Activated CD8-positive, alpha-beta T cell treated with anti-CD3 and anti-CD28 coated beads, Interleukin-2, amount 10 ng/mL, durations not matched to agents 7 days and 5 days (primary cell): Measurements from ENCODE around the gene PIEZO2. TPM values are rescaled to one million over a fixed set of nuclear protein-coding genes. Genes with fewer than 3 reads are reported as not detected.

Experiments
- ATAC-seq: fragments of 150-1000 bp; cut with Tn5 transposase; one replicate; pipeline ENCODE4 v1.10.0; 2021; ENCODE audit warnings: moderate library complexity
- CTCF ChIA-PET: fragments of 350-600 bp; sonication (Branson Sonifier 250); formaldehyde crosslinking; loops from one replicate; lab custom pipeline; 2021; ENCODE audit warnings: antibody characterized with exemption; lab: Charles Lee
- POLR2A ChIA-PET: fragments of 350-600 bp; sonication (Branson Sonifier 250); formaldehyde crosslinking; loops from one replicate; lab custom pipeline; 2021; ENCODE audit warnings: antibody characterized with exemption; lab: Charles Lee
- DNase-seq: peaks from one replicate; pipeline ENCODE4 v3.0.0-alpha.2; 2020
- H3K27ac Mint-ChIP-seq: one replicate; pipeline ENCODE4 v1.8.0; 2021; ENCODE audit warnings: mild to moderate bottlenecking, mixed read lengths
- H3K27me3 Mint-ChIP-seq: one replicate; pipeline ENCODE4 v1.8.0; 2021; ENCODE audit warnings: low read depth, mixed read lengths
- H3K36me3 Mint-ChIP-seq: one replicate; pipeline ENCODE4 v1.8.0; 2021; ENCODE audit warnings: low read depth, mixed read lengths
- H3K4me1 Mint-ChIP-seq: one replicate; pipeline ENCODE4 v1.8.0; 2021; ENCODE audit warnings: low read depth, mixed read lengths
- H3K4me3 Mint-ChIP-seq: one replicate; pipeline ENCODE4 v1.8.0; 2021; ENCODE audit warnings: mild to moderate bottlenecking, mixed read lengths
- H3K9me3 Mint-ChIP-seq: one replicate; pipeline ENCODE4 v1.8.0; 2022; ENCODE audit warnings: mixed read lengths; ENCODE audit not compliant: insufficient read depth
- total RNA-seq, 2 experiments: library from RNA; stranded (reverse); gene quantifications; one replicate each; pipeline ENCODE4 v1.2.3, GENCODE V29; 2021

PIEZO2 gene
- total RNA-seq, 2 experiments from 2014 or later, result not detected

GRCh38 chr18:11121443-11121849, 27.9 kb downstream of the PIEZO2 start:
- Mint-ChIP-seq H3K36me3 (no peaks in the 10 kb centered on the region), H3K9me3 (no peaks in the 10 kb centered on the region), H3K4me3 (no peak overlapping the region), H3K27ac (no peak overlapping the region), H3K27me3 (no peaks in the 10 kb centered on the region), H3K4me1 (no peaks in the 10 kb centered on the region)
- ChIA-PET CTCF (no interaction called here), POLR2A (no interaction called here)
- no peak for ATAC-seq
- no peak for DNase-seq

GRCh38 chr18:11119959-11120587, 29.3 kb downstream of the PIEZO2 start:
- ATAC-seq (no peak), DNase-seq (no peak)
- H3K27me3 Mint-ChIP-seq, result no peaks in the 10 kb centered on the region
- H3K4me1 Mint-ChIP-seq, result no peaks in the 10 kb centered on the region
- no peak overlapping the region for H3K4me3 Mint-ChIP-seq
- no peak overlapping the region for H3K27ac Mint-ChIP-seq
- CTCF ChIA-PET, result no interaction called here
- H3K9me3 Mint-ChIP-seq, result no peaks in the 10 kb centered on the region
- no peaks in the 10 kb centered on the region for H3K36me3 Mint-ChIP-seq
- POLR2A ChIA-PET, result no interaction called here

GRCh38 chr18:11119550-11119949, 29.8 kb downstream of the PIEZO2 start:
- H3K27ac Mint-ChIP-seq, result no peak overlapping the region
- no peaks in the 10 kb centered on the region for H3K36me3 Mint-ChIP-seq
- CTCF ChIA-PET, result no interaction called here
- POLR2A ChIA-PET, result no interaction called here
- H3K4me3 Mint-ChIP-seq, result no peak overlapping the region
- ATAC-seq, result no peak
- H3K27me3 Mint-ChIP-seq, result no peaks in the 10 kb centered on the region
- no peak for DNase-seq
- H3K4me1 Mint-ChIP-seq, result no peaks in the 10 kb centered on the region
- no peaks in the 10 kb centered on the region for H3K9me3 Mint-ChIP-seq

- CTCF ChIA-PET, result no interaction called here
- no peaks in the 10 kb centered on the region for H3K27me3 Mint-ChIP-seq
- H3K4me3 Mint-ChIP-seq, result no peak overlapping the region
- ATAC-seq (no peak), DNase-seq (no peak)
- H3K9me3 Mint-ChIP-seq, result no peaks in the 10 kb centered on the region
- POLR2A ChIA-PET, result no interaction called here
- no peak overlapping the region for H3K27ac Mint-ChIP-seq
- no peaks in the 10 kb centered on the region for H3K4me1 Mint-ChIP-seq
- H3K36me3 Mint-ChIP-seq, result no peaks in the 10 kb centered on the region
These were observed 31.2 kb downstream of the PIEZO2 start for GRCh38 chr18:11118051-11118766.

GRCh38 chr18:11115276-11115675, 34.1 kb downstream of the PIEZO2 start:
- Mint-ChIP-seq H3K9me3 (no peaks in the 10 kb centered on the region), H3K4me1 (no peaks in the 10 kb centered on the region), H3K27ac (no peak overlapping the region), H3K36me3 (no peaks in the 10 kb centered on the region), H3K27me3 (no peaks in the 10 kb centered on the region), H3K4me3 (no peak overlapping the region)
- no peak for ATAC-seq
- POLR2A ChIA-PET, result no interaction called here
- CTCF ChIA-PET, result no interaction called here
- DNase-seq, result no peak

GRCh38 chr18:11114653-11115052, 34.7 kb downstream of the PIEZO2 start:
- Mint-ChIP-seq H3K36me3 (no peaks in the 10 kb centered on the region), H3K27me3 (no peaks in the 10 kb centered on the region), H3K4me3 (no peak overlapping the region), H3K4me1 (no peaks in the 10 kb centered on the region), H3K9me3 (no peaks in the 10 kb centered on the region), H3K27ac (no peak overlapping the region)
- POLR2A ChIA-PET, result no interaction called here
- CTCF ChIA-PET, result no interaction called here
- no peak for DNase-seq
- no peak for ATAC-seq

- CTCF ChIA-PET, result no interaction called here
- no peak for ATAC-seq
- Mint-ChIP-seq H3K4me3 (no peak overlapping the region), H3K27me3 (no peaks in the 10 kb centered on the region), H3K27ac (no peak overlapping the region), H3K9me3 (no peaks in the 10 kb centered on the region), H3K36me3 (no peaks in the 10 kb centered on the region), H3K4me1 (no peaks in the 10 kb centered on the region)
- DNase-seq, result no peak
- POLR2A ChIA-PET, result no interaction called here
These were observed 35.4 kb downstream of the PIEZO2 start for GRCh38 chr18:11113937-11114336.

- H3K36me3 Mint-ChIP-seq, result no peaks in the 10 kb centered on the region
- no peaks in the 10 kb centered on the region for H3K27me3 Mint-ChIP-seq
- H3K9me3 Mint-ChIP-seq, result no peaks in the 10 kb centered on the region
- H3K27ac Mint-ChIP-seq, result no peak overlapping the region
- no peak overlapping the region for H3K4me3 Mint-ChIP-seq
- no peaks in the 10 kb centered on the region for H3K4me1 Mint-ChIP-seq
- ATAC-seq (no peak), DNase-seq (no peak)
- ChIA-PET CTCF (no interaction called here), POLR2A (no interaction called here)
These were observed 36.3 kb downstream of the PIEZO2 start for GRCh38 chr18:11113046-11113548.

GRCh38 chr18:11112286-11112685, 37.1 kb downstream of the PIEZO2 start:
- ChIA-PET POLR2A (no interaction called here), CTCF (no interaction called here)
- Mint-ChIP-seq H3K36me3 (no peaks in the 10 kb centered on the region), H3K27me3 (no peaks in the 10 kb centered on the region), H3K9me3 (no peaks in the 10 kb centered on the region), H3K4me1 (no peaks in the 10 kb centered on the region), H3K4me3 (no peak overlapping the region), H3K27ac (no peak overlapping the region)
- DNase-seq, result no peak
- ATAC-seq, result no peak

- Mint-ChIP-seq H3K4me1 (no peaks in the 10 kb centered on the region), H3K9me3 (no peaks in the 10 kb centered on the region), H3K27ac (no peak overlapping the region), H3K4me3 (no peak overlapping the region), H3K27me3 (no peaks in the 10 kb centered on the region), H3K36me3 (no peaks in the 10 kb centered on the region)
- POLR2A ChIA-PET, result no interaction called here
- DNase-seq, result no peak
- no peak for ATAC-seq
- CTCF ChIA-PET, result no interaction called here
These were observed 38.9 kb downstream of the PIEZO2 start for GRCh38 chr18:11110509-11110908.

- H3K27ac Mint-ChIP-seq, result no peak overlapping the region
- POLR2A ChIA-PET, result no interaction called here
- DNase-seq (no peak), ATAC-seq (no peak)
- no peaks in the 10 kb centered on the region for H3K9me3 Mint-ChIP-seq
- no peaks in the 10 kb centered on the region for H3K27me3 Mint-ChIP-seq
- H3K4me1 Mint-ChIP-seq, result no peaks in the 10 kb centered on the region
- no peaks in the 10 kb centered on the region for H3K36me3 Mint-ChIP-seq
- CTCF ChIA-PET, result no interaction called here
- H3K4me3 Mint-ChIP-seq, result no peak overlapping the region
These were observed 40.4 kb downstream of the PIEZO2 start for GRCh38 chr18:11108947-11109346.

GRCh38 chr18:11106894-11107293, 42.5 kb downstream of the PIEZO2 start:
- ATAC-seq (no peak), DNase-seq (no peak)
- Mint-ChIP-seq H3K4me3 (no peak overlapping the region), H3K4me1 (no peaks in the 10 kb centered on the region), H3K27ac (no peak overlapping the region), H3K27me3 (no peaks in the 10 kb centered on the region), H3K9me3 (no peaks in the 10 kb centered on the region), H3K36me3 (no peaks in the 10 kb centered on the region)
- ChIA-PET POLR2A (no interaction called here), CTCF (no interaction called here)
